SK-N-SH (cell line): ENCODE data around the gene TGFBR3. TPM values are rescaled to one million over a fixed set of nuclear protein-coding genes. Genes with fewer than 3 reads are reported as not detected.

ENCODE experiments used
- CTCF ChIA-PET: fragments of 300-600, 350-600 bp; formaldehyde crosslinking; extraction: SDS; loops from one replicate; lab custom pipeline; 2021; lab: Yijun Ruan, JAX
- POLR2A ChIA-PET: fragments of 350-600 bp; sonication (Branson Sonifier 250); formaldehyde crosslinking; extraction: SDS; loops from one replicate; lab custom pipeline; 2020; ENCODE audit warnings: antibody characterized with exemption, inconsistent platforms; lab: Yijun Ruan, JAX
- DNase-seq: peaks from one replicate; pipeline ENCODE4 v3.0.0; 2012
- H2AFZ ChIP-seq: fragments of 200-600 bp; sonication (generic); 2 replicates; pipeline ENCODE4 v1.8.1; 2016; ENCODE audit warnings: antibody characterized with exemption, mild to moderate bottlenecking, low read depth
- H3F3A ChIP-seq: fragments of 200-600 bp; sonication (generic); replicated peaks from 2 replicates; pipeline ENCODE3; 2016; ENCODE audit warnings: antibody characterized with exemption, mild to moderate bottlenecking; ENCODE audit not compliant: insufficient read depth
- H3K27ac ChIP-seq, 2 experiments: fragments of 200-500 bp in 1 of 2; fragments of 200-600 bp in 1 of 2; sonication (Bioruptor generic) in 1 of 2; sonication (generic), shearing (Covaris generic) in 1 of 2; 2 replicates each; pipeline versions ENCODE4 v1.5.1 to v1.6.1; 2014 to 2016; ENCODE audit warnings: low read depth in 2 of 2, inconsistent platforms in 1 of 2, low read length in 1 of 2, mild to moderate bottlenecking in 1 of 2, mixed read lengths in 1 of 2
- H3K27me3 ChIP-seq: fragments of 200-600 bp; sonication (generic), shearing (Covaris generic); 2 replicates; pipeline ENCODE4 v1.6.1; 2016; ENCODE audit warnings: mixed run types; ENCODE audit not compliant: insufficient read depth
- H3K36me3 ChIP-seq, 2 experiments: fragments of 200-500 bp in 1 of 2; fragments of 200-600 bp in 1 of 2; sonication (Bioruptor generic) in 1 of 2; sonication (generic) in 1 of 2; replicated peaks in 1 of 2; 2 replicates each; pipeline versions ENCODE3 to v1.5.1; 2014 to 2016; ENCODE audit warnings: low read length in 1 of 2, mild to moderate bottlenecking in 1 of 2; ENCODE audit not compliant: insufficient read depth in 2 of 2, control insufficient read depth in 1 of 2
- H3K4me1 ChIP-seq, 2 experiments: fragments of 200-500 bp in 1 of 2; fragments of 200-600 bp in 1 of 2; sonication (Bioruptor generic) in 1 of 2; sonication (generic), shearing (Covaris generic) in 1 of 2; 2 replicates each; pipeline versions ENCODE4 v1.5.1 to v1.6.1; 2014 to 2016; ENCODE audit warnings: low read depth in 1 of 2, low read length in 1 of 2, mixed run types in 1 of 2; ENCODE audit not compliant: insufficient read depth in 2 of 2, control insufficient read depth in 1 of 2
- H3K4me2 ChIP-seq: fragments of 200-600 bp; sonication (generic), shearing (Covaris generic); 2 replicates; pipeline ENCODE4 v1.6.1; 2017; ENCODE audit warnings: mixed run types
- H3K4me3 ChIP-seq, 2 experiments: fragments of 200-500 bp in 1 of 2; fragments of 200-600 bp in 1 of 2; sonication (Bioruptor generic) in 1 of 2; sonication (generic), shearing (Covaris generic) in 1 of 2; 2 replicates each; pipeline versions ENCODE4 v1.5.1 to v1.8.1; 2014 to 2016; ENCODE audit warnings: low read depth in 2 of 2, inconsistent platforms in 1 of 2, low read length in 1 of 2, mild to moderate bottlenecking in 1 of 2, mixed read lengths in 1 of 2, moderate library complexity in 1 of 2
- H3K79me2 ChIP-seq: fragments of 200-600 bp; sonication (generic); 2 replicates; pipeline ENCODE4 v1.8.1; 2017; ENCODE audit warnings: mild to moderate bottlenecking; ENCODE audit not compliant: insufficient read depth
- H3K9ac ChIP-seq: fragments of 200-600 bp; sonication (generic); 2 replicates; pipeline ENCODE4 v1.6.1; 2017; ENCODE audit warnings: mixed run types
- H3K9me2 ChIP-seq: fragments of 200-600 bp; sonication (generic); 2 replicates; pipeline ENCODE4 v1.6.1; 2017; ENCODE audit warnings: mixed run types
- H3K9me3 ChIP-seq: fragments of 200-600 bp; sonication (generic); 2 replicates; pipeline ENCODE4 v1.6.1; 2017; ENCODE audit warnings: mixed run types, mild to moderate bottlenecking, moderate library complexity
- H4K20me1 ChIP-seq: fragments of 200-600 bp; sonication (generic); 2 replicates; pipeline ENCODE4 v1.6.1; 2017; ENCODE audit warnings: mild to moderate bottlenecking, mixed run types; ENCODE audit not compliant: insufficient read depth
- ELF1 ChIP-seq: IDR thresholded peaks from 2 replicates; pipeline ENCODE4 v1.4.0; 2012
- EP300 ChIP-seq, 2 experiments: IDR thresholded peaks; 2 replicates each; pipeline versions ENCODE4 v1.4.0 to v1.6.1; 2012; ENCODE audit warnings: borderline replicate concordance in 1 of 2, low read depth in 1 of 2, low read length in 1 of 2
- EZH2phosphoT487 ChIP-seq: fragments of 200-600 bp; sonication (generic); IDR thresholded peaks from 2 replicates; pipeline ENCODE4 v1.6.1; 2017; ENCODE audit warnings: low read depth, mixed run types, mild to moderate bottlenecking, antibody characterized with exemption, moderate library complexity, borderline replicate concordance
- FOSL2 ChIP-seq: IDR thresholded peaks from 2 replicates; pipeline ENCODE4 v1.4.0; 2012; ENCODE audit warnings: low read depth, mild to moderate bottlenecking, moderate library complexity, borderline replicate concordance
- FOXM1 ChIP-seq: IDR thresholded peaks from 2 replicates; pipeline ENCODE4 v1.4.0; 2012; ENCODE audit warnings: low read depth, mild to moderate bottlenecking
- MEF2A ChIP-seq: IDR thresholded peaks from 2 replicates; pipeline ENCODE4 v1.4.0; 2012; ENCODE audit warnings: low read depth, borderline replicate concordance
- MXI1 ChIP-seq: IDR thresholded peaks from 2 replicates; pipeline ENCODE4 v1.6.1; 2012; ENCODE audit warnings: mild to moderate bottlenecking, low read depth, low read length, improper control_type of control experiment
- NRF1 ChIP-seq: IDR thresholded peaks from 2 replicates; pipeline ENCODE4 v1.6.1; 2012; ENCODE audit warnings: low read depth, mild to moderate bottlenecking, low read length
- RFX5 ChIP-seq: IDR thresholded peaks from 2 replicates; pipeline ENCODE4 v1.6.1; 2012; ENCODE audit warnings: mild to moderate bottlenecking, improper control_type of control experiment, low read length
- RXRA ChIP-seq: IDR thresholded peaks from 2 replicates; pipeline ENCODE4 v1.4.0; 2012; ENCODE audit warnings: low read depth, mild to moderate bottlenecking, borderline replicate concordance
- SMC3 ChIP-seq: IDR thresholded peaks from 2 replicates; pipeline ENCODE4 v1.6.1; 2012; ENCODE audit warnings: low read depth, low read length, improper control_type of control experiment
- TCF12 ChIP-seq: IDR thresholded peaks from 2 replicates; pipeline ENCODE4 v1.4.0; 2012
- TEAD4 ChIP-seq: IDR thresholded peaks from 2 replicates; pipeline ENCODE4 v1.4.0; 2012; ENCODE audit warnings: mild to moderate bottlenecking, borderline replicate concordance; ENCODE audit not compliant: insufficient read depth
- YY1 ChIP-seq: IDR thresholded peaks from 2 replicates; pipeline ENCODE4 v1.4.0; 2012; ENCODE audit warnings: low read depth, mild to moderate bottlenecking
- WGBS: methylation state at CpG from one replicate; pipeline ENCODE4 v1.1.6; 2017; ENCODE audit warnings: low lambda C conversion rate; 5-methylcytosine and 5-hydroxymethylcytosine counted together
- polyA plus RNA-seq, 3 experiments: library from polyadenylated mRNA; depleted of rRNA; stranded (reverse); fragments of >200 nt; gene quantifications; 2 replicates each; pipeline ENCODE4 v1.2.3, GENCODE V29; 2012
- TF ChIP-seq, protein P1 (sequence below): IDR thresholded peaks from 2 replicates; pipeline ENCODE4 v1.4.0; 2012; ENCODE audit warnings: low read depth
- TF ChIP-seq, protein P2 (sequence below): fragments of 150-350 bp; IDR thresholded peaks from 2 replicates; pipeline ENCODE4 v1.6.1; 2017; ENCODE audit warnings: antibody characterized with exemption, low read length, low read depth, borderline replicate concordance
- TF ChIP-seq, protein P3 (sequence below): fragments of 150-350 bp; IDR thresholded peaks from 2 replicates; pipeline ENCODE4 v1.6.1; 2016; ENCODE audit warnings: mild to moderate bottlenecking, low read depth, low read length
- TF ChIP-seq, protein P4 (sequence below): IDR thresholded peaks from 2 replicates; pipeline ENCODE4 v1.4.0; 2012; ENCODE audit warnings: low read depth, borderline replicate concordance
- TF ChIP-seq, protein P5 (sequence below): IDR thresholded peaks from 2 replicates; pipeline ENCODE4 v1.4.0; 2012; ENCODE audit warnings: low read depth, borderline replicate concordance
- TF ChIP-seq, protein P6 (sequence below): IDR thresholded peaks from 2 replicates; pipeline ENCODE4 v1.6.1; 2012; ENCODE audit warnings: mild to moderate bottlenecking, low read depth, low read length, moderate library complexity

Gene TGFBR3
- polyA plus RNA-seq, 1 of the 3 experiments (the other 2 are of a cell fraction), result 0.07 TPM

DNA sequence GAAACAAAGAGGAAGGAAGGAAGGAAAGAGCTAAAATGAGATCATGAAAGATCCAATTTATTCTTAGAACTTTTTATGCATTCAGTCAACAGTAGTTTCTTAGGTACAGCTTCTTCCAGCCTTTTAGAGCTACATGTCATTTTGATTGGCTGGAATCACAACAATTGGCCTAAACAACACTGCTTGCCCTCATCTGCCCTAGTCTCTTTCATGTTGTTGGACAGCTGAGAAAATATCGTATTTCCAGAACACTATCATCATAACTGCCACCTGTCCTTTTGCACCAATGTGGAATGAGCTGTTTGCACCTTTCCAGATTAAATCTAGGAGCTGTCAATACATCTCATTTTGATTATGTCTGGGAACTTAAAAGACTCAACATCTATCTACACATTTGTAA, 161.7 kb downstream of the TGFBR3 start:
- WGBS, result 9% methylated on average over 1 of the region's 1 CpG
- Histone ChIP-seq H3K9me3 (no peaks in the 10 kb centered on the region), H3K79me2 (no peaks in the 10 kb centered on the region), H3K27me3 (peaks cover 36% of the 10 kb centered on the region; the same call in 1 of the 2 replicates), H3K36me3 (no peaks in the 10 kb centered on the region), H3F3A (no peaks in the 10 kb centered on the region), H3K4me1 (no peaks in the 10 kb centered on the region), H3K9me2 (no peaks in the 10 kb centered on the region), H3K9ac (no peak overlapping the region), H2AFZ (no peak overlapping the region), H3K27ac (no peak overlapping the region), H3K4me3 (no peak overlapping the region), H4K20me1 (no peaks in the 10 kb centered on the region), H3K4me2 (no peak overlapping the region)
- TF ChIP-seq, protein P1, sequence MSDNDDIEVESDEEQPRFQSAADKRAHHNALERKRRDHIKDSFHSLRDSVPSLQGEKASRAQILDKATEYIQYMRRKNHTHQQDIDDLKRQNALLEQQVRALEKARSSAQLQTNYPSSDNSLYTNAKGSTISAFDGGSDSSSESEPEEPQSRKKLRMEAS, result no peak
- TF ChIP-seq EZH2phosphoT487, result no peak
- TF ChIP-seq ELF1, result no peak
- no peak for TF ChIP-seq MXI1
- TF ChIP-seq, protein P2, sequence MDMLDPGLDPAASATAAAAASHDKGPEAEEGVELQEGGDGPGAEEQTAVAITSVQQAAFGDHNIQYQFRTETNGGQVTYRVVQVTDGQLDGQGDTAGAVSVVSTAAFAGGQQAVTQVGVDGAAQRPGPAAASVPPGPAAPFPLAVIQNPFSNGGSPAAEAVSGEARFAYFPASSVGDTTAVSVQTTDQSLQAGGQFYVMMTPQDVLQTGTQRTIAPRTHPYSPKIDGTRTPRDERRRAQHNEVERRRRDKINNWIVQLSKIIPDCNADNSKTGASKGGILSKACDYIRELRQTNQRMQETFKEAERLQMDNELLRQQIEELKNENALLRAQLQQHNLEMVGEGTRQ, result no peak
- TF ChIP-seq FOSL2, result no peak
- no peak for TF ChIP-seq RFX5
- no peak for TF ChIP-seq YY1
- TF ChIP-seq TCF12, result no peak
- ChIA-PET CTCF (no interaction called here), POLR2A (no interaction called here)
- no peak for DNase-seq

DNA sequence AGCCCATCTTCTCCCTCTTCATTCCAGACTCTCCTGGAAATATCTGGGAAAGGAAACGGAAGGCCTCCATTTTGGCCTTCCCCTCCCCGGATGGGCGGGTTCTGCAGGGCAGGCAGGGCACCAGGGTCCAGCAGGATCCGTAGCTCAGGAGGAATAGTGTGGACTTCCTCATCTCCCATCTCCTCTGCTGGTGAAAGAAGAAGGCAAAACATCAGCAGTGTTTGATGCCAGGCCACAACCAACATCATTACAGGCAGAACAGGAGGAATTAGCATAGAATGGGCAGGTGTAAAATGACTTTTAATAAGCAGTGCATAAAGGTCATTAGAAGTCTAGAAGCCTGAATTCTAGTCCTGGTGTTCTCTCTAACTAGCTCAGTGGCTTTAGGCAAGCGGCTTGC, 165.9 kb downstream of the TGFBR3 start:
- Histone ChIP-seq H3K79me2 (no peaks in the 10 kb centered on the region), H3F3A (no peaks in the 10 kb centered on the region), H3K4me3 (no peak overlapping the region), H3K4me1 (no peaks in the 10 kb centered on the region), H3K27ac (no peak overlapping the region), H3K9ac (no peak overlapping the region), H3K9me3 (no peaks in the 10 kb centered on the region), H2AFZ (no peak overlapping the region), H3K36me3 (no peaks in the 10 kb centered on the region), H3K27me3 (peaks cover 25% of the 10 kb centered on the region; the same call in 1 of the 2 replicates), H3K9me2 (no peaks in the 10 kb centered on the region), H4K20me1 (no peaks in the 10 kb centered on the region), H3K4me2 (no peak overlapping the region)
- ChIA-PET CTCF (no interaction called here), POLR2A (no interaction called here)
- 5% methylated on average over 4 of the region's 5 CpGs for WGBS
- DNase-seq, result no peak
- no peak for TF ChIP-seq RXRA
- TF ChIP-seq SMC3, result no peak
- TF ChIP-seq, protein P3, sequence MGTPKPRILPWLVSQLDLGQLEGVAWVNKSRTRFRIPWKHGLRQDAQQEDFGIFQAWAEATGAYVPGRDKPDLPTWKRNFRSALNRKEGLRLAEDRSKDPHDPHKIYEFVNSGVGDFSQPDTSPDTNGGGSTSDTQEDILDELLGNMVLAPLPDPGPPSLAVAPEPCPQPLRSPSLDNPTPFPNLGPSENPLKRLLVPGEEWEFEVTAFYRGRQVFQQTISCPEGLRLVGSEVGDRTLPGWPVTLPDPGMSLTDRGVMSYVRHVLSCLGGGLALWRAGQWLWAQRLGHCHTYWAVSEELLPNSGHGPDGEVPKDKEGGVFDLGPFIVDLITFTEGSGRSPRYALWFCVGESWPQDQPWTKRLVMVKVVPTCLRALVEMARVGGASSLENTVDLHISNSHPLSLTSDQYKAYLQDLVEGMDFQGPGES, result no peak
- TF ChIP-seq, protein P4, sequence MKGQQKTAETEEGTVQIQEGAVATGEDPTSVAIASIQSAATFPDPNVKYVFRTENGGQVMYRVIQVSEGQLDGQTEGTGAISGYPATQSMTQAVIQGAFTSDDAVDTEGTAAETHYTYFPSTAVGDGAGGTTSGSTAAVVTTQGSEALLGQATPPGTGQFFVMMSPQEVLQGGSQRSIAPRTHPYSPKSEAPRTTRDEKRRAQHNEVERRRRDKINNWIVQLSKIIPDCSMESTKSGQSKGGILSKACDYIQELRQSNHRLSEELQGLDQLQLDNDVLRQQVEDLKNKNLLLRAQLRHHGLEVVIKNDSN, result no peak
- no peak for TF ChIP-seq MXI1
- TF ChIP-seq FOXM1, result no peak
- no peak for TF ChIP-seq ELF1
- no peak for TF ChIP-seq TEAD4
- TF ChIP-seq RFX5, result no peak
- no peak for TF ChIP-seq MEF2A
- TF ChIP-seq, protein P5, sequence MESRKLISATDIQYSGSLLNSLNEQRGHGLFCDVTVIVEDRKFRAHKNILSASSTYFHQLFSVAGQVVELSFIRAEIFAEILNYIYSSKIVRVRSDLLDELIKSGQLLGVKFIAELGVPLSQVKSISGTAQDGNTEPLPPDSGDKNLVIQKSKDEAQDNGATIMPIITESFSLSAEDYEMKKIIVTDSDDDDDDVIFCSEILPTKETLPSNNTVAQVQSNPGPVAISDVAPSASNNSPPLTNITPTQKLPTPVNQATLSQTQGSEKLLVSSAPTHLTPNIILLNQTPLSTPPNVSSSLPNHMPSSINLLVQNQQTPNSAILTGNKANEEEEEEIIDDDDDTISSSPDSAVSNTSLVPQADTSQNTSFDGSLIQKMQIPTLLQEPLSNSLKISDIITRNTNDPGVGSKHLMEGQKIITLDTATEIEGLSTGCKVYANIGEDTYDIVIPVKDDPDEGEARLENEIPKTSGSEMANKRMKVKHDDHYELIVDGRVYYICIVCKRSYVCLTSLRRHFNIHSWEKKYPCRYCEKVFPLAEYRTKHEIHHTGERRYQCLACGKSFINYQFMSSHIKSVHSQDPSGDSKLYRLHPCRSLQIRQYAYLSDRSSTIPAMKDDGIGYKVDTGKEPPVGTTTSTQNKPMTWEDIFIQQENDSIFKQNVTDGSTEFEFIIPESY, result no peak
- TF ChIP-seq, protein P6, sequence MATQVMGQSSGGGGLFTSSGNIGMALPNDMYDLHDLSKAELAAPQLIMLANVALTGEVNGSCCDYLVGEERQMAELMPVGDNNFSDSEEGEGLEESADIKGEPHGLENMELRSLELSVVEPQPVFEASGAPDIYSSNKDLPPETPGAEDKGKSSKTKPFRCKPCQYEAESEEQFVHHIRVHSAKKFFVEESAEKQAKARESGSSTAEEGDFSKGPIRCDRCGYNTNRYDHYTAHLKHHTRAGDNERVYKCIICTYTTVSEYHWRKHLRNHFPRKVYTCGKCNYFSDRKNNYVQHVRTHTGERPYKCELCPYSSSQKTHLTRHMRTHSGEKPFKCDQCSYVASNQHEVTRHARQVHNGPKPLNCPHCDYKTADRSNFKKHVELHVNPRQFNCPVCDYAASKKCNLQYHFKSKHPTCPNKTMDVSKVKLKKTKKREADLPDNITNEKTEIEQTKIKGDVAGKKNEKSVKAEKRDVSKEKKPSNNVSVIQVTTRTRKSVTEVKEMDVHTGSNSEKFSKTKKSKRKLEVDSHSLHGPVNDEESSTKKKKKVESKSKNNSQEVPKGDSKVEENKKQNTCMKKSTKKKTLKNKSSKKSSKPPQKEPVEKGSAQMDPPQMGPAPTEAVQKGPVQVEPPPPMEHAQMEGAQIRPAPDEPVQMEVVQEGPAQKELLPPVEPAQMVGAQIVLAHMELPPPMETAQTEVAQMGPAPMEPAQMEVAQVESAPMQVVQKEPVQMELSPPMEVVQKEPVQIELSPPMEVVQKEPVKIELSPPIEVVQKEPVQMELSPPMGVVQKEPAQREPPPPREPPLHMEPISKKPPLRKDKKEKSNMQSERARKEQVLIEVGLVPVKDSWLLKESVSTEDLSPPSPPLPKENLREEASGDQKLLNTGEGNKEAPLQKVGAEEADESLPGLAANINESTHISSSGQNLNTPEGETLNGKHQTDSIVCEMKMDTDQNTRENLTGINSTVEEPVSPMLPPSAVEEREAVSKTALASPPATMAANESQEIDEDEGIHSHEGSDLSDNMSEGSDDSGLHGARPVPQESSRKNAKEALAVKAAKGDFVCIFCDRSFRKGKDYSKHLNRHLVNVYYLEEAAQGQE, result no peak
- TF ChIP-seq NRF1, result no peak
- TF ChIP-seq EP300 (IDR thresholded peaks at IDR 0.05; ENCODE audit: borderline replicate concordance in 1 of 2, low read depth in 1 of 2, low read length in 1 of 2), result no peak
